Measurements from ENCODE around the gene PSMG2. TPM values are rescaled to one million over a fixed set of nuclear protein-coding genes. Genes with fewer than 3 reads are reported as not detected.
A peak's percentile ranks its signal among the peaks of the same experiment; 100 is the strongest.

Gene PSMG2
- total and polyA plus RNA-seq, 9 of the 15 experiments (the other 6 are each of a cell fraction or from before 2014, with no cell fraction given): 59.9 to 271 (median 111) TPM

GRCh38 chr18:12702221-12703095 is at the start of gene PSMG2, which contains the start of gene CEP76 (continued):
- TF ChIP-seq SNAPC5 (CRISPR knock-in tag; IDR thresholded peaks at IDR 0.05) (no peak), ETV1 (tag; conservative IDR thresholded peaks at IDR 0.05; ENCODE audit: low read depth) (0 out of 2 replicates have a peak, but pooled peaks have one; percentile 35), ELF4 (CRISPR knock-in tag; IDR thresholded peaks at IDR 0.05) (no peak), PTRF (tag; IDR thresholded peaks at IDR 0.05) (no peak), NFRKB (IDR thresholded peaks at IDR 0.05; ENCODE audit: low read depth) (peak; percentile 27; the same call in 1 of the 2 replicates), STAT5B (CRISPR knock-in tag; IDR thresholded peaks at IDR 0.05) (no peak), ZNF174 (CRISPR knock-in tag; IDR thresholded peaks at IDR 0.05) (no peak), ADNP (tag; IDR thresholded peaks at IDR 0.05) (no peak), ZNF77 (CRISPR knock-in tag; IDR thresholded peaks at IDR 0.05) (no peak), ESRRA (IDR thresholded peaks at IDR 0.05; ENCODE audit: borderline replicate concordance, low read depth) (peak; percentile 58), POLR3G (IDR thresholded peaks at IDR 0.05; ENCODE audit: extremely low read depth, insufficient read length, insufficient replicate concordance) (no peak), ZKSCAN1 (IDR thresholded peaks at IDR 0.05; ENCODE audit: low read depth, low read length) (0 out of 2 replicates have a peak, but pooled peaks have one; percentile 10), ZNF408 (CRISPR knock-in tag; IDR thresholded peaks at IDR 0.05; ENCODE audit: low read depth) (no peak), PTBP1 (IDR thresholded peaks at IDR 0.05; ENCODE audit: low read depth, low read length) (no peak), SOX6 (IDR thresholded peaks at IDR 0.05) (no peak; the same call in 1 of the 2 replicates), ZHX1 (conservative IDR thresholded peaks at IDR 0.05; ENCODE audit: low read length) (no peak; the same call in 1 of the 2 replicates), ZBTB9 (CRISPR knock-in tag; IDR thresholded peaks at IDR 0.05) (0 out of 2 replicates have a peak, but pooled peaks have one; percentile 58), KLF13 (tag; IDR thresholded peaks at IDR 0.05; ENCODE audit: borderline replicate concordance, low read depth) (no peak), FOXJ3 (CRISPR knock-in tag; IDR thresholded peaks at IDR 0.05) (no peak), MLX (CRISPR knock-in tag; conservative IDR thresholded peaks at IDR 0.05) (no peak), NFIX (CRISPR knock-in tag; IDR thresholded peaks at IDR 0.05; ENCODE audit: low read depth) (no peak), TEAD4 (IDR thresholded peaks at IDR 0.05; ENCODE audit: low read length) (no peak), TEAD4 (CRISPR knock-in tag; IDR thresholded peaks at IDR 0.05; ENCODE audit: borderline replicate concordance) (no peak), CBX5 (IDR thresholded peaks at IDR 0.05; ENCODE audit: borderline replicate concordance, low read depth) (no peak)

Data from K562 (cell line).